Activated CD8-positive, alpha-beta memory T cell treated with anti-CD3 and anti-CD28 coated beads for 48 hours (primary cell): ENCODE results near the gene PCDHAC1.
"Not testable (repeated sequence)": the region's sequence is repeated elsewhere in the genome, so short reads cannot be mapped to it uniquely, and the experiment has no call there.

Experiments used
- DNase-seq, 3 experiments: peaks; one replicate each; pipeline ENCODE4 v3.0.0-alpha.2; 2020; ENCODE audit warnings: low read depth in 2 of 3, low spot score in 2 of 3

The PCDHAC1 gene

GRCh38 chr5:140925806-140926442, at the start of gene PCDHAC1:
Gene PCDHAC1 (plus strand): TSS chr5:140926299. CDS start chr5:140926893, 594 bp downstream.
- no peak for DNase-seq

- DNase-seq = not testable (repeated sequence)
Observed at GRCh38 chr5:140876541-140877261, 49.4 kb upstream of the PCDHAC1 start.

- DNase-seq = no peak
Observed at GRCh38 chr5:140877262-140877581, 48.9 kb upstream of the PCDHAC1 start.

DNA sequence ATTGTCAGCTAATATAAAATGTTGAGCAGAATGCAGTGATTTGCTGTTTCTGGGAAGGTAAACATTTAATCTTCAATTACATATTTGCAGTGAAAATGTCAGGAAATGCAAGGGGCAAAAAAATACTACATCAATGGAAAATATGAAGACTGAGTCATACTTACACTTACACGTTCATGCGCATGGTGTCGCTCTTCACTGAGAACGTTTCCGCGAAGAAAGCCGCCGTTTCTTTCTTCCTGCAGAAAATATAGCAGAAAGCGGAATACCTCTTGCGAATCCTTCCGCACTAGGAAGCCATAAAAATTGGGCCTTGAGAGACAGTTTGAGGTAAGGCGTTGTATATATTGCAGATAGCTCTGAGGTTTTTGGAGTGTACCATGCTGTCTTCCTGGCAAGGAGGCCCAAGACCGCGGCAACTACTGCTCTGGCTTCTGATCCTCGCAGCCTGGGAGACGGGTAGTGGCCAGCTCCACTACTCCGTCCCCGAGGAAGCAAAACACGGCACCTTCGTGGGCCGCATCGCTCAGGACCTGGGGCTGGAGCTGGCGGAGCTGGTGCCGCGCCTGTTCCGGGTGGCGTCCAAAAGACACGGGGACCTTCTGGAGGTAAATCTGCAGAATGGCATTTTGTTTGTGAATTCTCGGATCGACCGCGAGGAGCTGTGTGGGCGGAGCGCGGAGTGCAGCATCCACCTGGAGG, 44.1 kb upstream of the PCDHAC1 start, which contains the start of gene PCDHA13:
PCDHA13 (plus strand) TSS at position 236 of the 702 bp plus-strand sequence; CDS start at position 381, 145 bp downstream.
- no peak for DNase-seq

DNA sequence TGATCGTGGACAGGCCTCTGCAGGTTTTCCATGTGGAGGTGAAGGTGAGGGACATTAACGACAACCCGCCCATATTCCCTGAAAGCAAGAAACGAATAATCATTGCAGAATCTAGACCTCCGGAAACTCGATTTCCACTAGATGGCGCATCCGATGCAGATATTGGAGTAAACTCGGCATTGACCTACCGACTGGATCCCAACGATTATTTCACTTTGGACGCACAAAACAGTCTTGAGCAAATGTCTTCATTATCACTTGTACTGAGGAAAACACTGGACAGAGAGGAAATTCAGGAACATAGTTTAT, 43.6 kb upstream of the PCDHAC1 start:
- no peak for DNase-seq

DNA sequence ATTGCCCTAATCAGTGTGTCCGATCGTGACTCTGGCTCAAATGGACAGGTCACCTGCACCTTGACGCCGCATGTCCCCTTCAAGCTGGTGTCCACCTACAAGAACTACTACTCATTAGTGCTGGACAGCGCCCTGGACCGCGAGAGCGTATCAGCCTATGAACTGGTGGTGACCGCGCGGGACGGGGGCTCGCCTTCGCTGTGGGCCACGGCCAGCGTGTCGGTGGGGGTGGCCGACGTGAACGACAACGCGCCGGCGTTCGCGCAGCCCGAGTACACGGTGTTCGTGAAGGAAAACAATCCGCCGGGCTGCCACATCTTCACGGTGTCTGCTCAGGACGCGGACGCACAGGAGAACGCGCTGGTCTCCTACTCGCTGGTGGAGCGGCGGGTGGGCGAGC, 42.7 kb upstream of the PCDHAC1 start:
- DNase-seq = no peak

GRCh38 chr5:140883927-140884697, 42.0 kb upstream of the PCDHAC1 start:
- DNase-seq = no peak

DNA sequence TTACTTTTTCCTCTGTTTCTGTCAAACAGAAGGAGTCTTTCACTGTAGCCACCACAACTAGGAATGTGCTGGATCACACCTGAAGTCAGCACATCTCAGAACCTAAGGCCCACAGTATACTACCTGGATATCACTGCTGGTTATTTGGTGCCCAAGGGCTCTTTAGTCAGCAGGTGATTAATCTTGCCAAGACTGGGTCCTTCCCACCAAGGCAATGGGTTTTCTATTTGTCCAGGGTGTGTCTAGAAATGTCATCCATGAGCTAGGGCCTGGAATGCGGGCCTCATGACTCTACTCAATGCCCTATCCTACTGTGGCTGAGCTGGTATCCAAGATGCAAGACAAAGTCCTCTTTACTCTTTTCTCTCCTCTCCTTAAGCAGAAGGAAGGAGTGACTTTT, 9.8 kb upstream of the PCDHAC1 start:
- no peak for DNase-seq

- no peak for DNase-seq
Observed at GRCh38 chr5:140923601-140924000, 2.5 kb upstream of the PCDHAC1 start.

- peak in 1 of 3 experiments; percentile 10 for DNase-seq
Observed at GRCh38 chr5:140926443-140927227, 536 bp downstream of the PCDHAC1 start.

- no peak for DNase-seq
Observed at GRCh38 chr5:140927228-140927573, 1.1 kb downstream of the PCDHAC1 start.

GRCh38 chr5:140934964-140935606, 9.0 kb downstream of the PCDHAC1 start:
- no peak for DNase-seq

- no peak for DNase-seq
Observed at GRCh38 chr5:140946578-140946977, 20.5 kb downstream of the PCDHAC1 start.

DNA sequence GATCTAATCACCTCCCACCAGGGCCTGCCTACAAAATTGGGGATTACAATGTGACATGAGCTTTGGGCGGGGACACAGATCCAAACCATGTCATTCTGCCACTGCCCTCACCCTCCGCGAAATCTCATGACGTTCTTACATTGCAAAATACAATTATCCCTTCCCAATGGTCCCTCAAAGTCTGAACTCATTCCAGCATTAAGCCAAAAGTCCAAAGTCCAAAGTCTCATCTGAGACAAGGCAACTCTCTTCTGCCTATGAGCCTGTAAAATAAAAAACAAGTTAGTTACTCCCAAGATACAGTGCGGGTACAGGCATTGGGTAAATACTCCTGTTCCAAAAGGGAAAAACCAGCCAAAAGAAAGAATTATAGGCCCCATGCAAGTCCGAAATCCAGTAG, 25.5 kb downstream of the PCDHAC1 start:
- DNase-seq = no peak

- DNase-seq = no peak
Observed at GRCh38 chr5:140953234-140953633, 27.1 kb downstream of the PCDHAC1 start.

DNA sequence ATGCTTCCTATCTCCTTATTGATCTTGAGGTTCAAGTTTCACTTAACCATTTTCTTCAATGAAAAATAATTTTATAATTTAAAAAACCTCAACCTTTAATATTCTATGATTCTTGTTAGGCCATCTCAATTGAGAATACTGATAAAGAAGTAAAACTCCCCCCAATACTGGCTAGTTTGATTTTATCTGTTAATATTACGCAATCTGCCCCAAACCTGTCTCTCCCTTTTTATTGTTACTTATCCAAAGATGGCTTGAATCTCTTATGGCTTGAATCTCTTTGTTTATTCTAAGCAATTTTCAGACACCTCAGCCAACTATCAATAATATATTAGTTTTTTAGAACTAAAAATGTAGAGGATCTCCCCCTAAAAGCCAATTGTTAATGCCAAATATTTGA, 36.1 kb downstream of the PCDHAC1 start:
- no peak for DNase-seq

DNA sequence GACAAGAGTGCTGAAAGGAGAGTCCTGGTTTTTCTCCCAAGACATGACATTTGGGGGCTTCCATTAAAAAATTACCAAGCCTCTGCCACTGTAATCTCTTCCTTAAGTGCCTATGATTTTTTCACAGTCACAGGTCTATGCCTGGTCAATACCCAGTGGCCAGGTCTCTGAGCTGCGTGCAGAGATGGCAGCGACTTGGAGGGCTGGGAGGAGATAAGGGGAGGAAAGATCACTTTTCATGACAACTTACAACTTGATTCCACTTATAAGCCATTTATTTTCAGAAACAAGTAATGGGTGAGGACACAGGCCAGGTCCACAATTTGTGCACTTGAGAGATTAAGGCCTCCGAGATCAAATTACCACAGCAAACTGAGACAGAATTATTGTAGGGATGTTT, 38.3 kb downstream of the PCDHAC1 start:
- DNase-seq = no peak

GRCh38 chr5:140965905-140966292, 39.8 kb downstream of the PCDHAC1 start:
- DNase-seq = no peak

DNA sequence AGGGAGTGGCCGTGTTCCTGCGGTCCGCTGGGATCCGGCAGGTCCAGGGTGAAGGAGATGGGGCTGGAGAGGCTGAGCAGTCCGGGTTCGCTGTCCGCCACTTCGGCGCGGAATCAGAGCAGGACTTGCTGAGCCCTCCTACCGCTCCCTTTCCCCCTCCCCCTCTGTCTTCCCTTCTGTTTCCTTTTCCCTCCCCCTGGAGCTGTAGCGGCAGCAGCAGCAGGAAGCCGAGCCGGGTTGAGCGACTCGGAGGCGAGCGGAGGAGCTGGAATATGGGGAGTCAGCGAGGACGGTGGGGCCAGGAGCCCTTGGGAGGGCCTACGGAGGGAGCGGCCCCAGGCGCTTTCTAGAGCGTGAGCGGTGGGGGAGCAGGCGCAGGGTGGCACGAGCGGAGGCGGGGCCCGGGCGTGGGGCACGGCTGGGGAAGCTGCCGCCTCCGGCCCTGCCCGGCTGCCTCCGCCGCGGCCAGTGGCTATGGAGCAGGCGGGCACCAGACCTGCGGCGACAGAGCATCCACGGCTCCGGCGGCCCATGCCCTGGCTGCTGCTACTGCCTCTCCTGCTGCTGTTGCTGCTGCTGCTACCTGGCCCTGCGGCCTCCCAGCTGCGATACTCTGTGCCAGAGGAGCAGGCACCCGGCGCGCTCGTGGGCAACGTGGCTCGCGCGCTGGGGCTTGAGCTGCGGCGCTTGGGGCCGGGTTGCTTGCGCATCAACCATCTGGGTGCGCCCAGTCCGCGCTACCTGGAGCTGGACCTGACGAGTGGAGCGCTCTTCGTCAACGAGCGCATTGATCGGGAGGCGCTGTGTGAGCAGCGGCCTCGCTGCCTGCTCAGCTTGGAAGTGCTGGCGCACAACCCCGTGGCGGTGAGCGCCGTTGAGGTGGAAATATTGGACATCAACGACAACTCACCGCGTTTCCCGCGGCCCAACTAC, 40.5 kb downstream of the PCDHAC1 start, which contains the start of gene PCDHAC2:
PCDHAC2 (plus strand) TSS at position 184 of the 933 bp plus-strand sequence; CDS start at position 475, 291 bp downstream.
- DNase-seq = no peak
